ENCODE results near the gene B9D2.
"Not testable (repeated sequence)": the region's sequence is repeated elsewhere in the genome, so short reads cannot be mapped to it uniquely, and the experiment has no call there.

The B9D2 gene

GRCh38 chr19:41386442-41386841 is 22.5 kb upstream of the B9D2 start:
- peak; percentile 25 to 60 for DNase-seq

- no peak for DNase-seq
Observed at GRCh38 chr19:41384351-41384750, 20.4 kb upstream of the B9D2 start.

GRCh38 chr19:41381536-41381935 is 17.6 kb upstream of the B9D2 start:
- DNase-seq = not testable (repeated sequence)

GRCh38 chr19:41377977-41378709 is 14.2 kb upstream of the B9D2 start:
- peak; percentile 27 to 49 for DNase-seq

GRCh38 chr19:41376998-41377365 is 13.0 kb upstream of the B9D2 start:
- peak; percentile 66 to 87 for DNase-seq

GRCh38 chr19:41376241-41376997 is 12.5 kb upstream of the B9D2 start, which contains the start of gene TMEM91:
Gene TMEM91, plus strand, starts transcription at chr19:41376533. Its CDS starts 1,777 bp downstream, at chr19:41378310.
- peak; percentile 42 to 63 for DNase-seq

- no peak for DNase-seq
Observed at GRCh38 chr19:41373993-41374392, 10.0 kb upstream of the B9D2 start.

GRCh38 chr19:41372501-41372900 is 8.6 kb upstream of the B9D2 start:
- DNase-seq = no peak

- no peak for DNase-seq
Observed at GRCh38 chr19:41371541-41371940, 7.6 kb upstream of the B9D2 start.

GRCh38 chr19:41371119-41371518 is 7.2 kb upstream of the B9D2 start:
- not testable (repeated sequence) for DNase-seq

GRCh38 chr19:41369769-41370168 is 5.8 kb upstream of the B9D2 start:
- no peak for DNase-seq

- DNase-seq = peak; percentile 67 to 77
Observed at GRCh38 chr19:41367848-41368301, 3.9 kb upstream of the B9D2 start.

- peak in 1 of 2 donors; percentile 24 for DNase-seq
Observed at GRCh38 chr19:41366089-41366488, 2.1 kb upstream of the B9D2 start.

GRCh38 chr19:41364524-41365391 is 809 bp upstream of the B9D2 start:
- DNase-seq = peak; percentile 75 to 78

GRCh38 chr19:41363371-41363752 is 587 bp downstream of the B9D2 start:
- no peak for DNase-seq

GRCh38 chr19:41362143-41362847 is 1.7 kb downstream of the B9D2 start:
- DNase-seq = no peak

GRCh38 chr19:41359741-41360140 is 4.2 kb downstream of the B9D2 start:
- no peak for DNase-seq

GRCh38 chr19:41357746-41358145 is 6.2 kb downstream of the B9D2 start:
- DNase-seq = no peak

- DNase-seq = peak; percentile 50 to 53
Observed at GRCh38 chr19:41356984-41357739, 6.8 kb downstream of the B9D2 start.

GRCh38 chr19:41355802-41356201 is 8.1 kb downstream of the B9D2 start:
- DNase-seq = no peak

GRCh38 chr19:41355035-41355434 is 8.9 kb downstream of the B9D2 start:
- DNase-seq = no peak

Measured in inflammatory macrophage (primary cell).